ENCODE results near the gene HGD.
"Not testable (repeated sequence)": the region's sequence is repeated elsewhere in the genome, so short reads cannot be mapped to it uniquely, and the experiment has no call there.

The HGD gene

GRCh38 chr3:120625159-120625586 lies 56.9 kb downstream of the HGD start:
- Mint-ChIP-seq H3K27me3 (peaks cover 3% of the 10 kb centered on the region), H3K9me3 (peaks cover 5% of the 10 kb centered on the region), H3K36me3 (peaks cover 11% of the 10 kb centered on the region), H3K4me1 (no peaks in the 10 kb centered on the region), H3K27ac (no peak overlapping the region), H3K4me3 (no peak overlapping the region)

GRCh38 chr3:120623727-120624093 lies 58.3 kb downstream of the HGD start:
- peaks cover 3% of the 10 kb centered on the region for H3K27me3 Mint-ChIP-seq
- no peak overlapping the region for H3K27ac Mint-ChIP-seq
- H3K9me3 Mint-ChIP-seq = peaks cover 5% of the 10 kb centered on the region
- H3K4me3 Mint-ChIP-seq = no peak overlapping the region
- peaks cover 11% of the 10 kb centered on the region for H3K36me3 Mint-ChIP-seq
- no peaks in the 10 kb centered on the region for H3K4me1 Mint-ChIP-seq

GRCh38 chr3:120622870-120623726 lies 58.9 kb downstream of the HGD start:
- Mint-ChIP-seq H3K4me3 (no peak overlapping the region), H3K27ac (no peak overlapping the region)

GRCh38 chr3:120622457-120622856 lies 59.6 kb downstream of the HGD start:
- H3K4me3 Mint-ChIP-seq = no peak overlapping the region
- no peak overlapping the region for H3K27ac Mint-ChIP-seq
- peaks cover 5% of the 10 kb centered on the region for H3K9me3 Mint-ChIP-seq
- H3K4me1 Mint-ChIP-seq = no peaks in the 10 kb centered on the region
- peaks cover 3% of the 10 kb centered on the region for H3K27me3 Mint-ChIP-seq
- H3K36me3 Mint-ChIP-seq = peaks cover 8% of the 10 kb centered on the region

More at GRCh38 chr3:120622870-120623726, 58.9 kb downstream of the HGD start:
- H3K9me3 Mint-ChIP-seq = peaks cover 5% of the 10 kb centered on the region
- H3K27me3 Mint-ChIP-seq = peaks cover 3% of the 10 kb centered on the region
- no peaks in the 10 kb centered on the region for H3K4me1 Mint-ChIP-seq
- H3K36me3 Mint-ChIP-seq = peaks cover 10% of the 10 kb centered on the region

GRCh38 chr3:120616745-120617144 lies 65.3 kb downstream of the HGD start:
- not testable (repeated sequence) for H3K27me3 Mint-ChIP-seq, H3K4me1 Mint-ChIP-seq, H3K9me3 Mint-ChIP-seq, H3K4me3 Mint-ChIP-seq, H3K36me3 Mint-ChIP-seq, H3K27ac Mint-ChIP-seq

GRCh38 chr3:120615847-120616609 lies 66.0 kb downstream of the HGD start:
- H3K4me1 Mint-ChIP-seq = no peaks in the 10 kb centered on the region
- no peaks in the 10 kb centered on the region for H3K36me3 Mint-ChIP-seq
- H3K4me3 Mint-ChIP-seq = no peak overlapping the region
- H3K9me3 Mint-ChIP-seq = no peaks in the 10 kb centered on the region
- no peak overlapping the region for H3K27ac Mint-ChIP-seq
- H3K27me3 Mint-ChIP-seq = peaks cover 1% of the 10 kb centered on the region

- Mint-ChIP-seq H3K36me3 (no peaks in the 10 kb centered on the region), H3K9me3 (no peaks in the 10 kb centered on the region), H3K4me1 (no peaks in the 10 kb centered on the region), H3K4me3 (no peak overlapping the region), H3K27me3 (peaks cover 1% of the 10 kb centered on the region), H3K27ac (no peak overlapping the region)
These were observed 67.3 kb downstream of the HGD start for GRCh38 chr3:120614765-120615164.

GRCh38 chr3:120608506-120608905 lies 73.5 kb downstream of the HGD start:
- Mint-ChIP-seq H3K36me3 (no peaks in the 10 kb centered on the region), H3K27ac (no peak overlapping the region), H3K9me3 (no peaks in the 10 kb centered on the region), H3K4me1 (no peaks in the 10 kb centered on the region), H3K4me3 (no peak overlapping the region), H3K27me3 (peaks cover 1% of the 10 kb centered on the region)

- H3K27ac Mint-ChIP-seq = no peak overlapping the region
- H3K4me3 Mint-ChIP-seq = no peak overlapping the region
- H3K9me3 Mint-ChIP-seq = no peaks in the 10 kb centered on the region
- peaks cover 7% of the 10 kb centered on the region for H3K4me1 Mint-ChIP-seq
- H3K27me3 Mint-ChIP-seq = no peaks in the 10 kb centered on the region
- peaks cover 8% of the 10 kb centered on the region for H3K36me3 Mint-ChIP-seq
These were observed 77.3 kb downstream of the HGD start for GRCh38 chr3:120604784-120605183.

GRCh38 chr3:120604382-120604781 lies 77.7 kb downstream of the HGD start:
- Mint-ChIP-seq H3K27me3 (no peaks in the 10 kb centered on the region), H3K27ac (no peak overlapping the region), H3K4me1 (peaks cover 7% of the 10 kb centered on the region), H3K9me3 (no peaks in the 10 kb centered on the region), H3K36me3 (peaks cover 8% of the 10 kb centered on the region), H3K4me3 (no peak overlapping the region)

- Mint-ChIP-seq H3K27ac (peak overlapping the region; percentile 15), H3K36me3 (peaks cover 8% of the 10 kb centered on the region), H3K4me3 (no peak overlapping the region), H3K4me1 (peaks cover 7% of the 10 kb centered on the region), H3K9me3 (no peaks in the 10 kb centered on the region), H3K27me3 (no peaks in the 10 kb centered on the region)
These were observed 79.4 kb downstream of the HGD start for GRCh38 chr3:120602682-120603081.

- H3K27me3 Mint-ChIP-seq = no peaks in the 10 kb centered on the region
These were observed 80.5 kb downstream of the HGD start for GRCh38 chr3:120601554-120601953.

GRCh38 chr3:120599211-120599610 lies 82.8 kb downstream of the HGD start:
- peaks cover 17% of the 10 kb centered on the region for H3K4me1 Mint-ChIP-seq
- H3K27ac Mint-ChIP-seq = no peak overlapping the region
- no peak overlapping the region for H3K4me3 Mint-ChIP-seq
- H3K9me3 Mint-ChIP-seq = no peaks in the 10 kb centered on the region
- H3K27me3 Mint-ChIP-seq = no peaks in the 10 kb centered on the region
- peaks cover 8% of the 10 kb centered on the region for H3K36me3 Mint-ChIP-seq

More at GRCh38 chr3:120601554-120601953, 80.5 kb downstream of the HGD start:
- Mint-ChIP-seq H3K27ac (peak overlapping the region; percentile 65), H3K9me3 (no peaks in the 10 kb centered on the region), H3K36me3 (peaks cover 8% of the 10 kb centered on the region), H3K4me3 (no peak overlapping the region), H3K4me1 (peaks cover 7% of the 10 kb centered on the region)

- H3K9me3 Mint-ChIP-seq = no peaks in the 10 kb centered on the region
- H3K36me3 Mint-ChIP-seq = peaks cover 2% of the 10 kb centered on the region
- peak overlapping the region; percentile 84 for H3K4me3 Mint-ChIP-seq
- no peak overlapping the region for H3K27ac Mint-ChIP-seq
- H3K27me3 Mint-ChIP-seq = no peaks in the 10 kb centered on the region
- peaks cover 17% of the 10 kb centered on the region for H3K4me1 Mint-ChIP-seq
These were observed 84.5 kb downstream of the HGD start for GRCh38 chr3:120597445-120598049.

- Mint-ChIP-seq H3K4me3 (peak overlapping the region; percentile 93), H3K36me3 (peaks cover 2% of the 10 kb centered on the region), H3K27ac (peak overlapping the region; percentile 96), H3K4me1 (peaks cover 17% of the 10 kb centered on the region), H3K27me3 (no peaks in the 10 kb centered on the region), H3K9me3 (no peaks in the 10 kb centered on the region)
These were observed 85.2 kb downstream of the HGD start for GRCh38 chr3:120596853-120597223.

Data from activated naive CD4-positive, alpha-beta T cell treated with anti-CD3 and anti-CD28 coated beads, Interleukin-2, amount 50 U/mL, for 24 hours (primary cell).